Activated CD8-positive, alpha-beta memory T cell treated with anti-CD3 and anti-CD28 coated beads for 48 hours (primary cell): ENCODE results near the gene LCN12.
"Not testable (repeated sequence)": the region's sequence is repeated elsewhere in the genome, so short reads cannot be mapped to it uniquely, and the experiment has no call there.

ENCODE experiments used
- DNase-seq, 3 experiments: peaks; one replicate each; pipeline ENCODE4 v3.0.0-alpha.2; 2020; ENCODE audit warnings: low read depth in 2 of 3, low spot score in 2 of 3

The LCN12 gene

DNA sequence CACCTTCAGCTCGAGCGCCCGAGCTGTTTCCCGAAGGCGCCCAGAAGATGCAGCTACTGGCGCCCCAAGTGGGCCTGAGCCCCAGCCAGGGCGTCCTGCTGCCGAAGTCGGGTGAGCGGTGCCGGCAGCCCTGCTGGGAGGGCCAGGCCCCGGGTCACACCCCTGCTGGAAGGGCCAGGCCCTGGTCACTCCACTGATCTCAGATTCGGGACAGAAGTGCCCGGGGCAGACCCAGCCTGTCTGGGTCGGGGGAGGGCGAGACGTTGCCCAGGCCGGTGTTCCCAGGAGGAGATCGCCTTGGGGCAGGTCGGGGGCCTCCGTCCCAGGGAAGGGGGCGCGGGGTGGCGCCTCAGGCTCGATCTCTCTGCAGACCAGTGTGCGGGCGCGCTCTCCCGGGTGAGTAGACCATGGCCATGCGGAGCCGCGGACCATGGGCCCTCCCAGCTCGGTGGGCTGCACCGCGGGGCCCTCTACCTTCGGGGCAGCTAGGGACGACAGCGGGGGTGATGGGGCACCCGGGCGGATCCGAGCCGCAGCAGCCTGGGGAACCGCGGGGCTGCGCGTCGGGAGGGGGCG is 33.0 kb downstream of the LCN12 start:
- DNase-seq = no peak

DNA sequence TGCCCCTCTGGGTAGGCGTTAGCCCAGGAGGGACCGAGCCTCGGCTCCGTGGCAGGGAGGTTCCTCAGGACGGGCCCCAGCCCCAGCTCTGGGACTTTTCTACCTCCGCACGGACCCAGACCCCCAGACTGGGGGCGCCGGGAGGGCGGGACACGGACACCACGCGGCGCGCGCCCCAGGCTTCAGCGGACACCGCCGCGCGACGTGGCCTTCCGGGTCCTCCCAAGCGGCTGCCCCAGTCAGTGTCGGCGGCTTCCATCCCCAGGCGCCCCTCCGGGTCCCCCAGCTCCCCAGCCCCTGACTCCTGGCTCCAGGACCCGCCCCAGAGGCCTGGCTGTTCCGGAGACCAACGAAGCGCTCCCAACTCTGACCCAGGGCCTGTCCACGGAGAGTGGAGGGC is 33.8 kb downstream of the LCN12 start:
- DNase-seq = no peak

DNA sequence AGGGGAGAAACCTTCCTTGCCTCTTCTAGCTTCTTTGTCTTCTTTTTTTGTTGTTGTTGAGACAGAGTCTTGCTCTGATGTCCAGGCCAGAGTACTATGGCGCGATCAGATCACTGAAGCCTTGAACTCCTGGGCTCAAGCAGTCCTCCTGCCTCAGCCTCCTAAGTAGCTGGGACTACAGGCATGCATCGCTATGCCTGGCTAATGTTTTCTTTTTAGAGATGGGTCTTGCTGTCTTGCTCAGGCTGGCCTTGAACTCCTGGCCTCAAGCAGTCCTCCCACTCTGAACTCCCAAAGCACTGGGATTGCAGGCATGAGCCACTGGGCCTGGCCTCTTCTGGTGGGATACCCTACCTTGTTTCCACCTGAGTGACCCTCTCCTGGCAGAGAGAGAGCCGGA is 36.8 kb downstream of the LCN12 start:
- DNase-seq = no peak

DNA sequence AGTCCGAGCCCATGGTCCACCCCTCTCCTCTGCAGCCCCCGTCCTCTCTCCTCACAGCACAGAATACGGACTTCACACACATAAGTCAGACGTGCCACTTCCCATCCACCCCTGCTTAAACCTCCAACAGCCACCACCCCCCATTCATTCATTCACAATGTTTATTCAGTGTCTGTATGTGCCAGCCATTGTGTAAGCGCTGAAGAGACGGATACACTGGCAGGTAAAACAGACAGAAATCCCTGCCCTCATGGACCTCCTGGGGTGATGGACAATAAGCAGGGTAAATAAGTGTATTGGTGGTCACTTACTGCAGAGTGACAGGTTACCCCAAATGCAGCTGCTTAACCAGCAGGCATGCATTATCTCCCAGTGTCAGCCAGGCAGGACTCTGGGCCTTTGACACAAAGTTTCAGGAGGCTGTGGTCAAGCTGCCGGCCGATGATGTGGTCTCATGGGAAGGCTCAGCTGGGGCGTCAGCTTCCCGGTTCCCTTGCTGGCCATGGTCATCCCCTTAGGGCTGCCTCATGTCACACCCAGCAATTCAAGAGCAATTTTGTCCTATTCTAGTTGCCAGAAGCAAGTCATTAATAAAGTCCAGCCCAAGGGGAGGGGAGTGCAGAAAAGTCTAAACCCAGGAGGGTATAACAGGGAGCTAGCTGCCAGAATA is 38.3 kb downstream of the LCN12 start:
- DNase-seq = no peak

DNA sequence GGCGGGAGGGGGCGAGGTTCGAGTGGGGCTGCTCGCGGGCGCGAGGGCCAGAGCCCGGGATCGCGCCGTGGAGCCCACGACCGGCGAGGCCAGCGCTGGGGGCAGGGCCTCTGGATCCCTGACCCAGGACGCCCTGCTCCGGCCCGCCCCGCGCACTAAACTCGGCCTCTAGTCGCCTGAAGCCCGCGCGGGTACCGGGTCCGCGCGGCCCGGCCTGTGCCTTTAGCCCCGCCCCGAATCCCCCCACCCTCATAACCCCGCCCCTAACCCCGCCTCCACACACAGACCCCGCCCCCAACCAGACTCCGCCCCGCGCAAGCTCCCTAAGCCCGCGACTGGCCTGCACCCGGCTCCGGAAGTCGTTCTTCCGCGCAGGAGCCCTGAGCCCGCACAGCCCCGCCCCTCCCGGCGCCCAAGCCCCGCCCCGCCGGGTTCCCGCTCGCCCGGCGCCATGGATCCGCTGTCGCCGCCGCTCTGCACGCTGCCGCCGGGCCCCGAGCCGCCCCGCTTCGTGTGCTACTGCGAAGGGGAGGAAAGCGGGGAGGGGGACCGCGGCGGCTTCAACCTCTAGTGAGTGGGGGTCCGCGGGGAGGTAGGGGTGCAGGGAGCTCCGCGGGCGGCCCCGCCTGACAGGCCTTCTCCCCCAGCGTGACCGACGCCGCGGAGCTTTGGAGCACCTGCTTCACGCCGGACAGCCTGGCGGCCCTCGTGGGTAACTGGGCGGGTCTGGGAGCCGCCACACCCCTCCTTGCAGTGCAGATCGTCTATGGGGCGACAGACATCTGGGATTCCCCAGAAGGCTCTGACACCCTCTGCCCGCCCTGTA is 40.1 kb downstream of the LCN12 start, which contains the start of gene PAXX:
Gene PAXX (plus strand): TSS at position 430 of the 826 bp plus-strand sequence. CDS start 22 bp downstream, at position 452.
- DNase-seq = peak; percentile 85 to 92 (median 90)

DNA sequence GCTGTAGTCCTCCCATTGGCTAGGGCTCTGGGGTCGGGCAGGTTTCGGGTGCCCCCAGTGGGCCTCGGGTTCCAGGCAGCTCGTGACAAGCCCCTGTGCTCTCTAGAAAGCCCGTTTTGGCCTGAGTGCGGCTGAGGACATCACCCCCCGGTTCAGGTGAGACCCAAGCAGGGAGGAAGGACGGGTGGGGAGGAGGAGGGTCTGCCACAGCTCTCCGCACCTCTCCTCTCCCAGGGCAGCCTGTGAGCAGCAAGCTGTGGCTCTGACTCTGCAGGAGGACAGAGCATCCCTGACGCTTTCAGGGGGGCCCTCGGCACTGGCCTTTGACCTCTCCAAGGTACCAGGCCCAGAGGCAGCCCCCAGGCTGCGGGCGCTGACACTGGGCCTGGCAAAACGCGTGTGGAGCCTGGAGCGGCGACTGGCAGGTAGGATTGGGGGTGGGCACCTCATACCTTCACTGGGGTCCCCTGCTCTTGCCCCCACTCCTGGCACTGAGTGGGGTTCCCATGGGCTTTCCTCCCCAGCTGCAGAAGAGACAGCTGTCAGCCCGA is 40.8 kb downstream of the LCN12 start:
- no peak for DNase-seq

DNA sequence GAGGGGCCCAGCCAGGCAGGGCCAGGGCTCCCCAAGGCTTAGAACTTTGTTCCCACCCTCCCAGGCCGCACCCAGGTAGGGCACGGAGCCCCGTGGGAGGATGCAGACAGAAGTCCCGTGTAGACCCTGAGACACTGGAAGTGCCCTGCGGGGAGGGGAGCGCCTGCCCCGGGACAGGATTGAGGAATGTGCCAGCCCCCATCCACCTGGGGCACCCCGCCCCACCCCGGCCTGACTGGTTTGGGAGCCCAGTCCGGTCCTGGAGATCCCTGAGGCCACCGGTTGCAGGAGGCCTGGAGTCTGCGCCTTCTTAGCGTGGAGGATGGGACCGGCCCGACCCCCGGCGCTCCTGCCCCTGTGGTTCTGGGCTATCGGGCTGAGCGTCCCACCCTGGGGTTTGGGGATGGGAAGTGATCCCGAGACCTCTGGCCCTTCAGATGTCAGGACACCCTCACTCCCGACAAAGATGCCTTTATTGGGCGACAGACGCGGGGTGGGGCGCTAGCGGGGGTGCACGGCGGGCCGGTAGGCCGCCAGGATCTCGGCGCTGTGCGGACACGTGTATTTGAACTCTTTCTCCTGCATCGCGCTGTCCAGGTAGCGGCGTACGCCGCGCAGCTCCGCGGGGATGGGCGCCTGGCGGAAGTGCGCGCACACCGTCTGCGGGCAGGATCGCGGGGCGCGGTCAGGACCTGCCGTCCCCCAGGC is 42.3 kb downstream of the LCN12 start:
- DNase-seq = no peak

DNA sequence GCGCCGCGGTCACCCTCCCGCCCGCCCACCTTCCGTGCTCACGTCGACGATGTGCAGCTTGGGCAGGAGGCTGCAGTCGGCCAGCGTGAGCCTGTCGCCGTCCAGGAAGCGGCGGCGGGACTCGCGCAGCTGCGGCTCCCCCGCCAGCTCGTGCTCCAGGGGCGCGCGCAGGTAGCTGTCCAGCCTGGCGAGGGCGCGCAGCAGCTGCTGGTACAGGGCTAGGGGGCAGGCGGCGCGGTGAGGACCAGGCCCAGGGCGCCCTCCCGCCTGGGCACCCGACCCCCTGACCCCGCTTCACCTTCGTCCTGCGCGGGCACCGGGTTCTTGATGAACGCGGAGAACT is 42.8 kb downstream of the LCN12 start:
- DNase-seq = no peak

DNA sequence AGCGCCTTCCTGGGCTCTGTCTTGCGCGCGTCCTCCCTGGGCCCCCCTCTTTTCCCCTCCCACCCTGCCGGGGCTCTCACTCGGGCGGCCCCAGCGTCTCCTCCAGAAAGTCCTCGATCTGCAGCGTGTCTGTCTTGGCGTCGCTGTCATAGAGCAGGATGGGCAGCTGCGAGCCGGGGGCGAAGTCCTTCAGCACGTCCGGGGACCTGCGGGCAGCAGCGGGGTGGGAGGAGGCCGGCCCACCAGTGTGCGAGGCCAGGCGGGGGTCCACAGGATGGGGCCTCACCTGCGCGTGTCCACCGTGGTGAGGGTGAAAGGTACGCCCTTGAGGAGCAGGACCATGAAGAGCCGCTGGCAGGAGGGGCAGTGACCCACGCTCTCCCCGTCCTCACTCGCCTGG is 43.3 kb downstream of the LCN12 start:
- DNase-seq = no peak

DNA sequence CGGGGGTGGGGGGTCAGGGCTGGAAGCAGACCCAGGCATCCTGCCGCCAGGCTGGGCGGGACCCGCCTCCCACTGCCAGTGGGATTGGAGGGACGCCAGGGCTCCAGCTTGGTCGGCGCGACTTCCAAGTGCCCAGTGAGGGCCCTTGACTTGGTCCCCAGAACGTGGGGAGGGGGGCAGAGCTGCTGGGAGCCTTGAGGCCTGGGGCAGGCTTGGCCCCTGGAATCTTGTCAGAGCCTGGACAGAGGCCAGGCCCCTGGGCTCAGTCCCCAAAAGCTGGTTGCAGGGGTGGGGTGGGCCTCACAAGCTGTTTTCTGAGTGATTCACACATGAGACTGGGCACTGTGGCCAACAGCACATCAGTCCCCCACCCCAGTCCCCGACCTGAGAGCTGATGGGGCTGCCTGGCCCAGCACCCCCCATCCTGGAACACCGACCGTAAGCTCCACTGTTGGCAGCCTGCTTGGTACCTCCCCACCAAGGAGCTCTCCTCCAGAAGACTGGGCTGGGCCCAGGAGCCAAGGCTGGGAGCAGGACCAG is 43.8 kb downstream of the LCN12 start:
- DNase-seq = no peak

DNA sequence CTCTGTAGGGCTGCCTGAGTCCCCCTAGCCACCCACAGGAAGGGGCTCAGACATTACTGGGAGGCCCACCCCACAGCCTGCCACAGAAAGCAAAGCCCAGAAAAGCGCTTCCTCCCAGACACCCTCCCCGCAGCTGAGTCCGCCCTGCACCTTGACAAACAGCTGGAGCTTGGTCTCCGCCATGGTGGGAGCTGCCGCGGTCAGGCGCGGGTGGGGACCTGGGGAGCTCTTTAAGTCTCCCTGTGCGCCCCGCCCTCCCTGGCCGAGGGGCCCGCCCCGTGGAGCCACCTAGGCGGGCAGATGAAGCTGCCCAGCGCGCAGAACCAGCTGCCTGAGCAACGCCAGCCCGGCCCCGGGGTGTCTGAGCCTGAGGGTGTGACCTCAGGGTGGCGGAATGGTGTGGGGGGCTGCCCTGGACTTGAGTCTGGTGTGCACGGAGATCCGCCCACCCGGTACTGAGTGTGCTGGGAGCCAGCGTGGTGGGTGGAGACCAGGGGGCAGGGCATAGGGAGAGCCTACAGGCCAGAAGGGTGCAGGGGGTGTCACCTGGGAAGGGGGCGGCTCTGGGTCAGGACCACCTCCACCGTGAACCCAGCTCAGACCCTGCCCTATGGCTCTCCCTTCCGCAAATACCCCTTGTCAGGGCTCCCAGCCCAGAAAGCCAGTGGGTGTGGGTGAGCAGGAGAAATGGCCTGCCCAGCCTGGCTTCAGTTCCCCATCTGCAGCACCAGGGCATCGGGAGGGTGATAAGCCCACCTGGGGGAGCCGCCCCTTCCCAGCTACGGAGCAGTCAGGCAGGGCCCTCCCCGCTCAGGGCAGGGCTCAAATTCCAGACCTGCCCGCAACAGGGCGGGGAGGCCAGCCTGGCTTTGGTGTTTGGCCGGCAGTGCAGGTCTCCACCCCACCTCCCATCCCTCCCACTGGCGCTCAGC is 44.6 kb downstream of the LCN12 start, which contains the start of gene CLIC3:
Gene CLIC3 (minus strand): TSS at position 208 of the 932 bp plus-strand sequence. CDS start 25 bp downstream, at position 183.
- DNase-seq = no peak

DNA sequence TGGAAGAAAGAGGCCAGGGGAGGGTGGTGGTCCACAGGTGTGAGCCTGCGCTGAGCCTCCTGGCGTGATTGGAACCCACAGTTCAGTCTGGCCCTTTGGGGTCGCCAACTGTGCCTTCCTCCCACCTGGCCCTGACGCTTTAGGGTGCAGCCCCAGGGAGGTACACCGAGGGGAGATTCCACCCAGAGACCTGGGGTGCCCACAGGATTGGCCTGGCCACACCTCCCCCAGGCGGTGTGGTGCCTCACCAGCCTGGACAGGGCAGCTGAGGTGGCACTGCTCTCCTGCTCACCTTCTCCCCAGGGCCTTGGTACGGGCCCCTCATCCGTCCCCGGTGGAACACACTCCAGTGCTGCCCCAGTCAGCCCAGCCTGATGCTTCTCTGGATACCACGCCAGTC is 45.3 kb downstream of the LCN12 start:
- no peak for DNase-seq

DNA sequence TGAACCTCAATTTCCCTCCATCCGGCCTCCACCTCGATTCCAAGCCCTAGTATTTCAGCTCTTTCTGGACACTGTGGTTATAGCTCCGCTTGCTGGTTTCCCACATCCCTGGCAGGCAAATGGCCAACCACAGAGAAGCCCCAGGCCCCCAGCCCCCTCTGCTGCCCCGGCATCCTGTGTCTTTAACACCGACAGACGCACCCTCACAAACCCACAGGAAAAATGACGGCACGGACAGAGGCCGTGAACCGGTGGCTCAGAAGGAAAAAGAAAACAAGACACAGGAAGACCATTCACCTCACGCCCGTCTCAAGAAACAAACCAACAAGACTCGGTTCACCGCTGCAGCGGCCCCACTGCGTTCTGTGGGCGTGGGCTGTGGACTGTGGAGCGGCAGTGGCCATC is 45.8 kb downstream of the LCN12 start:
- no peak for DNase-seq

DNA sequence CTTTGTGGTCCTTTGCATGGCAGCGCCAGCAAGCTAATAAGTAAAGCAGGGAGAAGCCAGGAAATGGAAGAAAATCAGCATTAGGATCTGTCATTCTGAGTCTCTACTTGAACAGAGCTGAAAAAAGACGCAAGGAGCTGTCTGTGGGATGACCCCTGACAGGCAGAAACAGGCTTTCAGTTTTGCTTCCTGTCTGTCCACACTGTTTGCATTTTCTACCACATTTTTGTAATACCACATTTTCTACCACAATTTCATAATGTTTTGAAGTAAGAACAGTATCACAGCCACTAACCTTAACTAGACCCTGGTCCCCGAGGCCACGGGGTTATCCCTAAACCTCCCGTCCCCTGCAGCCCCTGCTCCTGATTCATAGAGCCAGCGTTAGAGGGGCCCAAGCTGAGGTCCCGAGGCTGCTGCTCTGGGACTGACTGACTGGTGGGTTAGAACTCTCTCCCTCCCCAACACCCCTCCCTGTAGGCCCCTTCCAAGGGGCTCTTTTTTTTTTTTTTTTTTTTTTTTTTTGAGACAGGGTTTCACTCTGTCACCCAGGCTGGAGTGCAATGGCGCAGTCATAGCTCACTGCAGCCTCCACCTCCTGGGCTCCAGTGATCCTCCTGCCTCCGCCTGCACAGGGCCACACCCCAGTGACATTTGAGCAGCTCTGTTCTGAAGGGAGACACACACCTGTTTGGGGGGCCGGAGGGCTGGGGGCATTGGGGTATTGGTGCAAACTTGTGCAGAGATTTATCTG is 48.3 kb downstream of the LCN12 start:
- no peak for DNase-seq

DNA sequence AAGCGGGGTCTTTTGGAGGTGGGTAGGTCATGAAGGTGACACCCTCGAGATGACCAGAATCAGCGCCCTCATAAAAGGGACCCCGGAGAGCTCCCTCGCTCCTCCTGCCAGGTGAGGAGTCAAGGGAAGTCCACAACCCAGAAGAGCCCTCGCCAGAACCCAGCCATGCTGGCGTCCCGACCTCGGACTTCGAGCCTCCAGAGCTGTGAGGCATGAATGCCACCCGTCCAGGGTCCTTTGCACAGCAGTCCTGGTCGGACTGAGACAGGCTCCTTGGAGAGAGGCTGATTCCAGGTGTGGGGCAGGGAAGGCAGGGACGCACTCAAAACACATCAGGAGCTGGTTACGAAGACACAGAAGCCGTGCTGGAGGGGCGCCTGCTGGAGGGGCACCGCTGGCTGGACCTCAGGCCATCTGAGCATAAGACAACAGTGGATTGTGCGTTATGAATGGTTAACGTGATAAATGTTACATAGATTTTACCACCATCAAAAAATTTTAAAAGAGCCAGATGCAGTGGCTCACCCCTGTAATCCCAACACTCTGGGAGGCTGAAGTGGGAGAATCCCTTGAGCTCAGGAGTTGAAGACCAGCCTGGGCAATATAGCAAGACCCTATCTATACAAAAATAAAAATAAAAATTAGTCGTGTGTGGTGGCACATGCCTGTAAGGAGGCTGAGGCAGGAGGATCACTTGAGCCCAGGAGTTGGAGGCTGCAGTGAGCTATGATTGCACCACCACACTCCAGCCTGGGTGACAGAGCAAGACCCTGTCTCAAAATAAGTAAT is 50.0 kb downstream of the LCN12 start:
- DNase-seq = no peak

DNA sequence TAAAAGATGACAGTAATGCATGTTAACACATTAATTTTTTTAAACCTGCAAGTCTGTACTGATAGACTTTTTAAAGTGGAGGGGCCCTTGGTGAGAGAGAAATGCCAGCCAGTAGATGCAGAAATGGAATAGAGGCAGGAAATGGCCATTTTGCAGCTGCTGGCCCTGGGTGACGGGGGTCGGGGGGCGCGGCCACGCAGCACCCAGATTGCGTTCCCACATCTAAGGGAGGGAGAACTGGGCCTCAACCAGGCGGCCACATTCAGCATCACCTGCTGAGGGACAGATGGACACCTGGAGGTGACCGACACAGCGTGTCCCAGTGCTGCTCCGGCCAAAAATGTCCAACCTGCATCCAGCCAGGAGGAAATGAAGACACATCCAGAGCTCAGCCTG is 50.6 kb downstream of the LCN12 start:
- DNase-seq = no peak

DNA sequence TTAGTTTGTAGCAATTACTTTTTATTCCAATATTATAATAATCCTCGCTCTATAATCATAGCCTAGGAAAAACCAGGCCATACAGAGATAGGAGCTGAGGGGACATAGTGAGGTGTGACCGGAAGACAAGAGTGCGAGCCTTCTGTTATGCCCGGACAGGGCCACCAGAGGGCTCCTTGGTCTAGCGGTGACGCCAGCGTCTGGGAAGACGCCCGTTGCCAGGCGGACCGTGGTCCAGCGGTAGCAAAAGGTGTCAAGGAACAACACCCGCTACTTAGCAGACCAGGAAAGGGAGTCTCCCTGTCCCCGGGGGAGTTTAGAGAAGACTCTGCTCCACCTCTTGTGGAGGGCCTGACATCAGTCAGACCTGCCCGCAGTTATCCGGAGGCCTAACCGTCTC is 52.2 kb downstream of the LCN12 start:
- DNase-seq = not testable (repeated sequence)
